Karpas-422 (cell line): ENCODE data around the gene RAB31. TPM values are rescaled to one million over a fixed set of nuclear protein-coding genes. Genes with fewer than 3 reads are reported as not detected.

Source experiments
- DNase-seq: peaks from one replicate; pipeline ENCODE4 v3.0.0-alpha.2; 2015
- H2AFZ ChIP-seq: fragments of 200-600 bp; sonication (generic); 2 replicates; pipeline ENCODE4 v1.6.1; 2014; ENCODE audit warnings: antibody characterized with exemption, low read length, mixed read lengths
- H3K27ac ChIP-seq: fragments of 200-600 bp; sonication (generic); 2 replicates; pipeline ENCODE4 v1.5.1; 2014; ENCODE audit warnings: mild to moderate bottlenecking, low read length, moderate library complexity
- H3K27me3 ChIP-seq: fragments of 200-600 bp; sonication (generic); 2 replicates; pipeline ENCODE4 v1.6.1; 2014; ENCODE audit warnings: low read length, mixed read lengths
- H3K36me3 ChIP-seq: fragments of 200-600 bp; sonication (generic); 2 replicates; pipeline ENCODE4 v1.6.1; 2014; ENCODE audit warnings: low read length, mixed read lengths; ENCODE audit not compliant: insufficient read depth
- H3K4me1 ChIP-seq: fragments of 200-600 bp; sonication (generic); 2 replicates; pipeline ENCODE4 v1.6.1; 2014; ENCODE audit warnings: mild to moderate bottlenecking, low read length, mixed read lengths
- H3K4me2 ChIP-seq: fragments of 200-600 bp; sonication (generic); 2 replicates; pipeline ENCODE4 v1.6.1; 2014; ENCODE audit warnings: low read length, low read depth, mild to moderate bottlenecking; ENCODE audit not compliant: poor library complexity, severe bottlenecking
- H3K4me3 ChIP-seq: fragments of 200-600 bp; sonication (generic); 2 replicates; pipeline ENCODE4 v1.5.1; 2014; ENCODE audit warnings: mild to moderate bottlenecking, antibody characterized with exemption, low read length, mixed read lengths
- H3K79me2 ChIP-seq: fragments of 200-600 bp; sonication (generic); 2 replicates; pipeline ENCODE4 v1.6.1; 2014; ENCODE audit warnings: mild to moderate bottlenecking, low read length, mixed read lengths
- H3K9ac ChIP-seq: fragments of 200-600 bp; sonication (generic); 2 replicates; pipeline ENCODE4 v1.6.0; 2014; ENCODE audit warnings: low read length
- H3K9me2 ChIP-seq: fragments of 200-600 bp; sonication (generic), shearing (Covaris generic); replicated peaks from 2 replicates; pipeline ENCODE4 v1.6.0; 2014; ENCODE audit warnings: mild to moderate bottlenecking, low read length, moderate library complexity; ENCODE audit not compliant: insufficient read depth
- H3K9me3 ChIP-seq: fragments of 300-700, 200-600 bp; sonication (generic); 2 replicates; pipeline ENCODE4 v1.6.1; 2014; ENCODE audit warnings: low read length, mixed read lengths
- H4K20me1 ChIP-seq: fragments of 200-600 bp; sonication (generic); 2 replicates; pipeline ENCODE4 v1.6.1; 2014; ENCODE audit warnings: mild to moderate bottlenecking, antibody characterized with exemption, low read length, low read depth; ENCODE audit not compliant: insufficient read depth
- total RNA-seq: library from RNA; depleted of rRNA; stranded (reverse); fragments of >200 nt; shearing (Covaris generic); gene quantifications from 2 replicates; pipeline ENCODE4 v1.2.3, GENCODE V29; 2014; ENCODE audit warnings: low replicate concordance

The RAB31 gene
- total RNA-seq, 1 experiment from 2014 or later: not detected

- H3K36me3 ChIP-seq: no peaks in the 10 kb centered on the region
- no peak for DNase-seq
- no peaks in the 10 kb centered on the region for H3K79me2 ChIP-seq
- H3K4me3 ChIP-seq: no peak overlapping the region
- H3K9ac ChIP-seq: no peak overlapping the region
- no peaks in the 10 kb centered on the region for H3K9me3 ChIP-seq
- H3K4me2 ChIP-seq: no peak overlapping the region
- no peaks in the 10 kb centered on the region for H4K20me1 ChIP-seq
- no peak overlapping the region for H2AFZ ChIP-seq
- no peak overlapping the region for H3K27ac ChIP-seq
- no peaks in the 10 kb centered on the region for H3K9me2 ChIP-seq
- H3K27me3 ChIP-seq: no peaks in the 10 kb centered on the region
- peaks cover under 1% of the 10 kb centered on the region for H3K4me1 ChIP-seq
Observed at GRCh38 chr18:9696701-9697100, 11.4 kb upstream of the RAB31 start.

GRCh38 chr18:9697121-9697520 is 11.0 kb upstream of the RAB31 start:
- no peak for DNase-seq
- Histone ChIP-seq H3K36me3 (no peaks in the 10 kb centered on the region), H3K79me2 (no peaks in the 10 kb centered on the region), H3K27me3 (no peaks in the 10 kb centered on the region), H3K9me2 (no peaks in the 10 kb centered on the region), H3K4me2 (no peak overlapping the region), H3K4me3 (no peak overlapping the region), H2AFZ (no peak overlapping the region), H4K20me1 (no peaks in the 10 kb centered on the region), H3K9me3 (no peaks in the 10 kb centered on the region), H3K4me1 (peaks cover 5% of the 10 kb centered on the region), H3K27ac (no peak overlapping the region), H3K9ac (no peak overlapping the region)

- Histone ChIP-seq H3K4me3 (no peak overlapping the region), H3K36me3 (no peaks in the 10 kb centered on the region), H2AFZ (no peak overlapping the region), H3K27ac (no peak overlapping the region), H3K9me2 (no peaks in the 10 kb centered on the region), H4K20me1 (no peaks in the 10 kb centered on the region), H3K9ac (no peak overlapping the region), H3K9me3 (no peaks in the 10 kb centered on the region), H3K79me2 (no peaks in the 10 kb centered on the region), H3K4me1 (peaks cover 7% of the 10 kb centered on the region), H3K4me2 (no peak overlapping the region), H3K27me3 (no peaks in the 10 kb centered on the region)
- DNase-seq: no peak
Observed at GRCh38 chr18:9698497-9698896, 9.6 kb upstream of the RAB31 start.

GRCh38 chr18:9700261-9700796 is 7.8 kb upstream of the RAB31 start:
- Histone ChIP-seq H4K20me1 (no peaks in the 10 kb centered on the region), H3K36me3 (no peaks in the 10 kb centered on the region), H3K9me3 (no peaks in the 10 kb centered on the region), H3K27me3 (no peaks in the 10 kb centered on the region), H3K4me1 (peaks cover 7% of the 10 kb centered on the region), H3K4me2 (no peak overlapping the region), H3K79me2 (no peaks in the 10 kb centered on the region), H3K4me3 (no peak overlapping the region), H2AFZ (no peak overlapping the region), H3K27ac (no peak overlapping the region), H3K9ac (no peak overlapping the region), H3K9me2 (no peaks in the 10 kb centered on the region)
- DNase-seq: no peak

- H3K4me2 ChIP-seq: no peak overlapping the region
- peaks cover 7% of the 10 kb centered on the region for H3K4me1 ChIP-seq
- no peak overlapping the region for H3K27ac ChIP-seq
- no peaks in the 10 kb centered on the region for H3K9me3 ChIP-seq
- H3K9me2 ChIP-seq: no peaks in the 10 kb centered on the region
- no peaks in the 10 kb centered on the region for H3K36me3 ChIP-seq
- no peaks in the 10 kb centered on the region for H3K27me3 ChIP-seq
- H2AFZ ChIP-seq: no peak overlapping the region
- H3K9ac ChIP-seq: no peak overlapping the region
- H3K4me3 ChIP-seq: no peak overlapping the region
- no peaks in the 10 kb centered on the region for H4K20me1 ChIP-seq
- no peaks in the 10 kb centered on the region for H3K79me2 ChIP-seq
- DNase-seq: no peak
Observed at GRCh38 chr18:9701609-9702349, 6.3 kb upstream of the RAB31 start.

GRCh38 chr18:9704233-9705118 is 3.6 kb upstream of the RAB31 start:
- Histone ChIP-seq H3K79me2 (no peaks in the 10 kb centered on the region), H3K9me2 (no peaks in the 10 kb centered on the region), H4K20me1 (no peaks in the 10 kb centered on the region), H2AFZ (no peak overlapping the region), H3K36me3 (no peaks in the 10 kb centered on the region), H3K9me3 (no peaks in the 10 kb centered on the region), H3K4me3 (no peak overlapping the region), H3K27ac (no peak overlapping the region), H3K27me3 (no peaks in the 10 kb centered on the region), H3K4me1 (peaks cover 7% of the 10 kb centered on the region), H3K4me2 (no peak overlapping the region), H3K9ac (no peak overlapping the region)
- no peak for DNase-seq

GRCh38 chr18:9705183-9705829 is 2.8 kb upstream of the RAB31 start:
- no peak overlapping the region for H2AFZ ChIP-seq
- no peak overlapping the region for H3K27ac ChIP-seq
- no peak overlapping the region for H3K9ac ChIP-seq
- H3K9me3 ChIP-seq: no peaks in the 10 kb centered on the region
- H3K4me2 ChIP-seq: no peak overlapping the region
- H3K79me2 ChIP-seq: no peaks in the 10 kb centered on the region
- H3K9me2 ChIP-seq: no peaks in the 10 kb centered on the region
- no peaks in the 10 kb centered on the region for H4K20me1 ChIP-seq
- no peaks in the 10 kb centered on the region for H3K36me3 ChIP-seq
- no peaks in the 10 kb centered on the region for H3K27me3 ChIP-seq
- no peak for DNase-seq
- no peak overlapping the region for H3K4me3 ChIP-seq
- peaks cover 7% of the 10 kb centered on the region for H3K4me1 ChIP-seq
